ENCODE data around the gene PEMT.

PEMT gene

GRCh38 chr17:17492571-17492970, 98.9 kb downstream of the PEMT start:
- CTCF ChIA-PET = interaction anchor here (0.6 to 1.6 kb wide), 2 partner anchors 16 to 122 kb away, joined by 3 to 5 read pairs; no protein-coding TSS in a partner anchor
- Histone ChIP-seq H3K4me1 (ENCODE audit: control insufficient read depth, insufficient read depth, low read length) (no peaks in the 10 kb centered on the region), H3K4me3 (ENCODE audit: low read depth, low read length) (no peak overlapping the region), H3K27ac (ENCODE audit: extremely low read depth, low read depth, low read length) (no peak overlapping the region), H3K36me3 (ENCODE audit: control insufficient read depth in 2 of 2, insufficient read depth in 1 of 2, low read length in 2 of 2) (peaks cover 13 to 60% of the 10 kb centered on the region in 2 experiments), H3K9me3 (ENCODE audit: control insufficient read depth, insufficient read depth, low read depth, low read length) (no peaks in the 10 kb centered on the region)
- TF ChIP-seq ZNF843 (tag by site-specific recombination; IDR thresholded peaks at IDR 0.05) (no peak), ZNF311 (tag by site-specific recombination; IDR thresholded peaks at IDR 0.05; ENCODE audit: borderline replicate concordance) (no peak)
- POLR2A ChIA-PET = interaction anchor here (0.7 kb wide), 1 partner anchor 98 kb away, joined by 3 read pairs; the partner anchor contains the start of gene PEMT

DNA sequence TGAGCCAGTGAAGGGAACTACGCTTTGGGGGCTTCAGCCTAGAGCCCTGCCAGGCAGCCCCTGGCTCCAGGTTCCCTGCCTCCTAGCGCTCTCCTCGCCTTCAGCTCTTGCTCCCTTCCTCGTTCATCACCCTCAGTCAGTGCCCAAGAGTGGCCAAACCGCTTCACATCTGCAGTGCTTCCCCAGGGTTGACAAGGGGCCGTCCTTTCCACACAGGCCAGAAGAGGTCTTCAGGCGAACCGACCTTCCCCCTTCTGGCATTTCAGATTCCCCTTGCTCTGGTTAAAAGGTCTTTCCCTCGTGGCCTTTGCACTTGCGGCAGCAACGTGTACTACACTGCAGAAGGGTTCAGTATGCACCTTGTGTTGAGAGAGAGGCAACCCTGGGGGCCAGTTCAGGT, 99.4 kb downstream of the PEMT start:
- no peak overlapping the region for H3K27ac ChIP-seq (ENCODE audit: extremely low read depth, low read depth, low read length)
- H3K4me1 ChIP-seq (ENCODE audit: control insufficient read depth, insufficient read depth, low read length) = no peaks in the 10 kb centered on the region
- CTCF ChIA-PET = interaction anchor here (0.6 to 1.6 kb wide), 3 partner anchors 17 to 188 kb away, joined by 3 to 5 read pairs (median 4); no protein-coding TSS in a partner anchor
- H3K36me3 ChIP-seq (ENCODE audit: control insufficient read depth in 2 of 2, insufficient read depth in 1 of 2, low read length in 2 of 2) = peaks cover 15 to 65% of the 10 kb centered on the region in 2 experiments
- POLR2A ChIA-PET = interaction anchor here (0.7 kb wide), 1 partner anchor 99 kb away, joined by 3 read pairs; the partner anchor contains the start of gene PEMT
- H3K9me3 ChIP-seq (ENCODE audit: control insufficient read depth, insufficient read depth, low read depth, low read length) = no peaks in the 10 kb centered on the region
- TF ChIP-seq SALL2 (tag by site-specific recombination; IDR thresholded peaks at IDR 0.05; ENCODE audit: borderline replicate concordance) (no peak), ZFHX2 (tag by site-specific recombination; conservative IDR thresholded peaks at IDR 0.05) (no peak), ZNF133 (tag by site-specific recombination; IDR thresholded peaks at IDR 0.05) (no peak), KLF9 (tag by site-specific recombination; IDR thresholded peaks at IDR 0.05; ENCODE audit: low read depth) (no peak), ZNF548 (tag by site-specific recombination; IDR thresholded peaks at IDR 0.05) (no peak), ZNF747 (tag by site-specific recombination; IDR thresholded peaks at IDR 0.05) (no peak)
- H3K4me3 ChIP-seq (ENCODE audit: low read depth, low read length) = no peak overlapping the region

- ChIA-PET POLR2A (no interaction called here), CTCF (interaction anchor here (0.9 to 1.8 kb wide), 3 partner anchors 17 to 188 kb away, joined by 4 to 6 read pairs (median 5); no protein-coding TSS in a partner anchor)
- Histone ChIP-seq H3K9me3 (ENCODE audit: control insufficient read depth, insufficient read depth, low read depth, low read length) (no peaks in the 10 kb centered on the region), H3K27ac (ENCODE audit: extremely low read depth, low read depth, low read length) (no peak overlapping the region), H3K36me3 (ENCODE audit: control insufficient read depth in 2 of 2, insufficient read depth in 1 of 2, low read length in 2 of 2) (peaks cover 15 to 67% of the 10 kb centered on the region in 2 experiments), H3K4me3 (ENCODE audit: low read depth, low read length) (no peak overlapping the region), H3K4me1 (ENCODE audit: control insufficient read depth, insufficient read depth, low read length) (no peaks in the 10 kb centered on the region)
- TF ChIP-seq ZNF548 (tag by site-specific recombination; IDR thresholded peaks at IDR 0.05) = no peak
- TF ChIP-seq ZNF555 (tag by site-specific recombination; conservative IDR thresholded peaks at IDR 0.05) = no peak
- TF ChIP-seq, protein P1, sequence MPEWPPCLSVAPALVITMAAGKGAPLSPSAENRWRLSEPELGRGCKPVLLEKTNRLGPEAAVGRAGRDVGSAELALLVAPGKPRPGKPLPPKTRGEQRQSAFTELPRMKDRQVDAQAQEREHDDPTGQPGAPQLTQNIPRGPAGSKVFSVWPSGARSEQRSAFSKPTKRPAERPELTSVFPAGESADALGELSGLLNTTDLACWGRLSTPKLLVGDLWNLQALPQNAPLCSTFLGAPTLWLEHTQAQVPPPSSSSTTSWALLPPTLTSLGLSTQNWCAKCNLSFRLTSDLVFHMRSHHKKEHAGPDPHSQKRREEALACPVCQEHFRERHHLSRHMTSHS (tag by site-specific recombination; IDR thresholded peaks at IDR 0.05) = no peak
- TF ChIP-seq, protein P2, sequence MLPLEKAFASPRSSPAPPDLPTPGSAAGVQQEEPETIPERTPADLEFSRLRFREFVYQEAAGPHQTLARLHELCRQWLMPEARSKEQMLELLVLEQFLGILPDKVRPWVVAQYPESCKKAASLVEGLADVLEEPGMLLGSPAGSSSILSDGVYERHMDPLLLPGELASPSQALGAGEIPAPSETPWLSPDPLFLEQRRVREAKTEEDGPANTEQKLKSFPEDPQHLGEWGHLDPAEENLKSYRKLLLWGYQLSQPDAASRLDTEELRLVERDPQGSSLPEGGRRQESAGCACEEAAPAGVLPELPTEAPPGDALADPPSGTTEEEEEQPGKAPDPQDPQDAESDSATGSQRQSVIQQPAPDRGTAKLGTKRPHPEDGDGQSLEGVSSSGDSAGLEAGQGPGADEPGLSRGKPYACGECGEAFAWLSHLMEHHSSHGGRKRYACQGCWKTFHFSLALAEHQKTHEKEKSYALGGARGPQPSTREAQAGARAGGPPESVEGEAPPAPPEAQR (tag by site-specific recombination; IDR thresholded peaks at IDR 0.05) = no peak
These were observed 99.9 kb downstream of the PEMT start for GRCh38 chr17:17491546-17491988.

DNA sequence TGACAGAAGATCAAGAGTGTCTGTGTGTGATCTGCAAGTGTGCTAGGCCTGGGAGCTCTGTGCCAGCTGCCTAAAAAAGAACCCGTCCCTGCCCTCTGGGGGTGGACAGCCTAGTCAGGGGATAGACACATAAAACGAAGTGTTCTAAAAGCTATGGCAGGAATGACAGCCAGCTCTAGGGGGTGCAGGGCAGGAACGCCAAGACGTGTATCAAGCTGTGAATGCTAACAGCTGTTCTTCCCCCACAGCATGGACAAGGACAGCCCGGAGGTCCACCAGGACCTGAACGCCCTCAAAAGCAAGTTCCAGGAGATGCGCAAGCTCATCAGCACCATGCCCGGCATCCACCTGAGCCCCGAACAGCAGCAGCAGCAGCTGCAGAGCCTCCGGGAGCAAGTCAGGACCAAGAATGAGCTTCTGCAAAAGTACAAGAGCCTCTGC, 100.5 kb downstream of the PEMT start:
- Histone ChIP-seq H3K9me3 (ENCODE audit: control insufficient read depth, insufficient read depth, low read depth, low read length) (no peaks in the 10 kb centered on the region), H3K36me3 (ENCODE audit: control insufficient read depth in 2 of 2, insufficient read depth in 1 of 2, low read length in 2 of 2) (peaks cover 15 to 71% of the 10 kb centered on the region in 2 experiments)
- POLR2A ChIA-PET = no interaction called here
- TF ChIP-seq HOXA7 (CRISPR knock-in tag; IDR thresholded peaks at IDR 0.05; ENCODE audit: borderline replicate concordance) = no peak
- TF ChIP-seq ZNF664 (tag by site-specific recombination; IDR thresholded peaks at IDR 0.05) = no peak
- TF ChIP-seq ZNF658 (tag by site-specific recombination; IDR thresholded peaks at IDR 0.05) = no peak
- no peak for TF ChIP-seq ZNF423 (tag by site-specific recombination; IDR thresholded peaks at IDR 0.05)
- TF ChIP-seq GLI4 (tag by site-specific recombination; IDR thresholded peaks at IDR 0.05) = no peak
- no peak for TF ChIP-seq ZBTB1 (tag by site-specific recombination; IDR thresholded peaks at IDR 0.05)
- TF ChIP-seq KLF9 (tag by site-specific recombination; IDR thresholded peaks at IDR 0.05; ENCODE audit: low read depth) = no peak
- no peak for TF ChIP-seq ZNF239 (tag by site-specific recombination; IDR thresholded peaks at IDR 0.05)
- TF ChIP-seq ZNF529 (tag by site-specific recombination; IDR thresholded peaks at IDR 0.05; ENCODE audit: insufficient replicate concordance) = no peak
- TF ChIP-seq ZNF146 (tag by site-specific recombination; IDR thresholded peaks at IDR 0.05) = no peak
- no peak for TF ChIP-seq ZNF623 (tag by site-specific recombination; IDR thresholded peaks at IDR 0.05)
- TF ChIP-seq ZNF266 (tag by site-specific recombination; IDR thresholded peaks at IDR 0.05; ENCODE audit: low read depth) = no peak
- no peak for TF ChIP-seq YY2 (tag by site-specific recombination; IDR thresholded peaks at IDR 0.05)
- TF ChIP-seq ZNF169 (tag by site-specific recombination; IDR thresholded peaks at IDR 0.05) = no peak
- TF ChIP-seq KLF16 (tag by site-specific recombination; IDR thresholded peaks at IDR 0.05) = no peak
- no peak for TF ChIP-seq ZBTB6 (tag by site-specific recombination; IDR thresholded peaks at IDR 0.05)
- no peak for TF ChIP-seq ZIC2 (tag by site-specific recombination; IDR thresholded peaks at IDR 0.05)

More for the DNA sequence above, 100.5 kb downstream of the PEMT start:
- CTCF ChIA-PET = interaction anchor here (0.8 to 1.8 kb wide), 4 partner anchors 18 to 189 kb away, joined by 3 to 6 read pairs (median 4); no protein-coding TSS in a partner anchor
- no peak overlapping the region for H3K4me3 ChIP-seq (ENCODE audit: low read depth, low read length)
- H3K4me1 ChIP-seq (ENCODE audit: control insufficient read depth, insufficient read depth, low read length) = no peaks in the 10 kb centered on the region
- no peak overlapping the region for H3K27ac ChIP-seq (ENCODE audit: extremely low read depth, low read depth, low read length)

Measured in HEK293 (cell line).